Liver (tissue), 9 donors: Measurements from ENCODE around the gene FBXL13. TPM values are rescaled to one million over a fixed set of nuclear protein-coding genes. Genes with fewer than 3 reads are reported as not detected.

Source experiments
- DNase-seq: peaks from one replicate; pipeline ENCODE4 v3.0.0-alpha.2; 2017; ENCODE audit warnings: low spot score
- H3K27ac ChIP-seq, 2 donors: one replicate each; pipeline ENCODE4 v1.7.0; 2013; ENCODE audit warnings: inconsistent platforms in 2 of 2, low read length in 2 of 2, control low read depth in 1 of 2, low read depth in 1 of 2, mild to moderate bottlenecking in 1 of 2
- H3K27me3 ChIP-seq, 4 donors: one replicate each; pipeline versions ENCODE4 v1.6.1 to v1.7.0; 2013; ENCODE audit warnings: low read length in 3 of 4, inconsistent platforms in 1 of 4, mild to moderate bottlenecking in 1 of 4, moderate library complexity in 1 of 4; ENCODE audit not compliant: control insufficient read depth in 4 of 4, insufficient read depth in 4 of 4
- H3K36me3 ChIP-seq, 4 donors: one replicate each; pipeline versions ENCODE4 v1.6.1 to v1.7.0; 2013; ENCODE audit warnings: low read length in 3 of 4, mild to moderate bottlenecking in 3 of 4, low read depth in 1 of 4, moderate library complexity in 1 of 4; ENCODE audit not compliant: control insufficient read depth in 4 of 4, insufficient read depth in 3 of 4
- H3K4me1 ChIP-seq, 4 donors: one replicate each; pipeline versions ENCODE4 v1.6.1 to v1.7.0; 2013; ENCODE audit warnings: low read length in 3 of 4, mild to moderate bottlenecking in 3 of 4, moderate library complexity in 1 of 4; ENCODE audit not compliant: control insufficient read depth in 4 of 4, insufficient read depth in 4 of 4
- H3K4me3 ChIP-seq, 3 donors: one replicate each; pipeline versions ENCODE4 v1.6.1 to v1.7.0; 2013; ENCODE audit warnings: low read length in 3 of 3, control low read depth in 1 of 3, low read depth in 1 of 3, mild to moderate bottlenecking in 1 of 3
- H3K9ac ChIP-seq, 2 donors: one replicate each; pipeline ENCODE4 v1.7.0; 2013; ENCODE audit warnings: low read length in 2 of 2, mild to moderate bottlenecking in 2 of 2, moderate library complexity in 2 of 2, control low read depth in 1 of 2, low read depth in 1 of 2
- H3K9me3 ChIP-seq, 4 donors: one replicate each; pipeline versions ENCODE4 v1.6.1 to v1.7.0; 2013; ENCODE audit warnings: low read length in 3 of 4; ENCODE audit not compliant: control insufficient read depth in 4 of 4
- EGR1 ChIP-seq, 2 donors: IDR thresholded peaks; 2 replicates each; pipeline ENCODE4 v1.6.1; 2016 to 2018; ENCODE audit warnings: antibody characterized with exemption in 2 of 2, low read depth in 2 of 2
- FOXA1 ChIP-seq: IDR thresholded peaks from 2 replicates; pipeline ENCODE4 v1.6.1; 2016; ENCODE audit warnings: antibody characterized with exemption
- FOXA2 ChIP-seq: IDR thresholded peaks from 2 replicates; pipeline ENCODE4 v1.6.1; 2016; ENCODE audit warnings: antibody characterized with exemption
- GABPA ChIP-seq, 2 donors: IDR thresholded peaks in 1 of 2; conservative IDR thresholded peaks in 1 of 2; 2 replicates each; pipeline ENCODE4 v1.6.1; 2016; ENCODE audit warnings: antibody characterized with exemption in 2 of 2, mild to moderate bottlenecking in 1 of 2, moderate library complexity in 1 of 2
- HNF4A ChIP-seq, 2 donors: conservative IDR thresholded peaks; 2 replicates each; pipeline ENCODE4 v1.6.1; 2016; ENCODE audit warnings: antibody characterized with exemption in 2 of 2, mild to moderate bottlenecking in 2 of 2
- HNF4G ChIP-seq: IDR thresholded peaks from 2 replicates; pipeline ENCODE4 v1.6.1; 2016; ENCODE audit warnings: antibody characterized with exemption
- JUND ChIP-seq, 2 donors: IDR thresholded peaks; 2 replicates each; pipeline ENCODE4 v1.6.1; 2016; ENCODE audit warnings: antibody characterized with exemption in 2 of 2
- NR2F2 ChIP-seq: IDR thresholded peaks from 2 replicates; pipeline ENCODE4 v1.6.1; 2016; ENCODE audit warnings: antibody characterized with exemption
- RAD21 ChIP-seq, 2 donors: IDR thresholded peaks; 2 replicates each; pipeline ENCODE4 v1.6.1; 2016; ENCODE audit warnings: antibody characterized with exemption in 2 of 2, mild to moderate bottlenecking in 2 of 2
- RXRA ChIP-seq, 2 donors: IDR thresholded peaks; 2 replicates each; pipeline ENCODE4 v1.6.1; 2017 to 2018; ENCODE audit warnings: antibody characterized with exemption in 2 of 2, mild to moderate bottlenecking in 1 of 2
- SP1 ChIP-seq: IDR thresholded peaks from 2 replicates; pipeline ENCODE4 v1.6.1; 2018; ENCODE audit warnings: antibody characterized with exemption, mild to moderate bottlenecking
- TAF1 ChIP-seq: conservative IDR thresholded peaks from 2 replicates; pipeline ENCODE4 v1.6.1; 2016; ENCODE audit warnings: antibody characterized with exemption, mild to moderate bottlenecking
- YY1 ChIP-seq: IDR thresholded peaks from 2 replicates; pipeline ENCODE4 v1.6.1; 2016; ENCODE audit warnings: antibody characterized with exemption, mild to moderate bottlenecking
- WGBS: extraction: QIAGEN DNeasy Blood & Tissue Kit; methylation state at CpG from one replicate; pipeline ENCODE4 v1.1.7; 2013; 5-methylcytosine and 5-hydroxymethylcytosine counted together
- polyA plus RNA-seq, 2 donors: library from polyadenylated mRNA; stranded (reverse) in 1 of 2; unstranded in 1 of 2; fragments of 200-250 nt in 1 of 2; fragments of >200 nt in 1 of 2; fragmentation: Nextera tagmentation in 1 of 2; extraction: Ambion mirVana in 1 of 2; gene quantifications; one replicate each; pipeline versions ENCODE4 v1.2.1 to v1.2.3, GENCODE V29; 2013 to 2015
- total RNA-seq, 2 donors: library from RNA; depleted of rRNA; stranded (reverse); fragments of >200 nt; gene quantifications; one replicate each; pipeline ENCODE4 v1.2.3, GENCODE V29; 2014
- TF ChIP-seq, protein P1 (sequence below): fragments of 150-350 bp; IDR thresholded peaks from 2 replicates; pipeline ENCODE4 v1.5.1; 2017; ENCODE audit warnings: improper control_type of control experiment, low read depth, low read length; ENCODE audit not compliant: missing input control
- TF ChIP-seq, protein P2 (sequence below): IDR thresholded peaks from 2 replicates; pipeline ENCODE4 v1.6.1; 2016; ENCODE audit warnings: antibody characterized with exemption
- TF ChIP-seq, protein P3 (sequence below): IDR thresholded peaks from 2 replicates; pipeline ENCODE4 v1.6.1; 2016; ENCODE audit warnings: antibody characterized with exemption
- TF ChIP-seq, protein P4 (sequence below): IDR thresholded peaks from 2 replicates; pipeline ENCODE4 v1.6.1; 2016; ENCODE audit warnings: antibody characterized with exemption
- donor health status: healthy.
- donor health status: healthy.
- donor health status: healthy.
- donor health status: healthy.
- donor health status: healthy.

Gene FBXL13
- total and polyA plus RNA-seq, 4 donors, result 0.03 to 0.75 (median 0.70) TPM; not detected in 1

DNA sequence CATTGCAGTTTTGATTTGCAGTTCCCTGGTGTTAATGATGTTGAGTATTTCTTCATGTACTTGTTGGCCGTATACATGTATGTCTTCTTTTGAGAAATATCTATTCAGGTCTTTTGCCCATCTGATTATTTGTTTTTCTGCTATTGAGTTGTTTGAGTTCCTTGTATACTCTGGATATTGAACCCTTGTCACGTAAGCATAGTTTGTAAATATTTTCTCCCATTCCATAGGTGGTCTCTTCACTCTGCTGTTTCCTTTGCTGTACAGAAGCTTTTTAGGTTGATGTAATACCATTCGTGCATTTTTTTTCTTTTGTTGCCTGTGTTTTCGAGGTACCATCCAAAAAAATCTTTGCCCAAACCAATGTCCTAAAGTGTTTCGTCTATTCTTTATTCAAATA is 205.4 kb downstream of the FBXL13 start:
- Histone ChIP-seq H3K4me3 (no peak overlapping the region), H3K9me3 (no peaks in the 10 kb centered on the region), H3K9ac (no peak overlapping the region), H3K36me3 (no peaks in the 10 kb centered on the region), H3K27ac (no peak overlapping the region), H3K27me3 (no peaks in the 10 kb centered on the region), H3K4me1 (no peaks in the 10 kb centered on the region)
- TF ChIP-seq, protein P1, sequence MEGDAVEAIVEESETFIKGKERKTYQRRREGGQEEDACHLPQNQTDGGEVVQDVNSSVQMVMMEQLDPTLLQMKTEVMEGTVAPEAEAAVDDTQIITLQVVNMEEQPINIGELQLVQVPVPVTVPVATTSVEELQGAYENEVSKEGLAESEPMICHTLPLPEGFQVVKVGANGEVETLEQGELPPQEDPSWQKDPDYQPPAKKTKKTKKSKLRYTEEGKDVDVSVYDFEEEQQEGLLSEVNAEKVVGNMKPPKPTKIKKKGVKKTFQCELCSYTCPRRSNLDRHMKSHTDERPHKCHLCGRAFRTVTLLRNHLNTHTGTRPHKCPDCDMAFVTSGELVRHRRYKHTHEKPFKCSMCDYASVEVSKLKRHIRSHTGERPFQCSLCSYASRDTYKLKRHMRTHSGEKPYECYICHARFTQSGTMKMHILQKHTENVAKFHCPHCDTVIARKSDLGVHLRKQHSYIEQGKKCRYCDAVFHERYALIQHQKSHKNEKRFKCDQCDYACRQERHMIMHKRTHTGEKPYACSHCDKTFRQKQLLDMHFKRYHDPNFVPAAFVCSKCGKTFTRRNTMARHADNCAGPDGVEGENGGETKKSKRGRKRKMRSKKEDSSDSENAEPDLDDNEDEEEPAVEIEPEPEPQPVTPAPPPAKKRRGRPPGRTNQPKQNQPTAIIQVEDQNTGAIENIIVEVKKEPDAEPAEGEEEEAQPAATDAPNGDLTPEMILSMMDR, result no peak
- TF ChIP-seq TAF1, result no peak
- TF ChIP-seq RAD21 (IDR thresholded peaks at IDR 0.05), result no peak
- no peak for TF ChIP-seq SP1
- TF ChIP-seq, protein P2, sequence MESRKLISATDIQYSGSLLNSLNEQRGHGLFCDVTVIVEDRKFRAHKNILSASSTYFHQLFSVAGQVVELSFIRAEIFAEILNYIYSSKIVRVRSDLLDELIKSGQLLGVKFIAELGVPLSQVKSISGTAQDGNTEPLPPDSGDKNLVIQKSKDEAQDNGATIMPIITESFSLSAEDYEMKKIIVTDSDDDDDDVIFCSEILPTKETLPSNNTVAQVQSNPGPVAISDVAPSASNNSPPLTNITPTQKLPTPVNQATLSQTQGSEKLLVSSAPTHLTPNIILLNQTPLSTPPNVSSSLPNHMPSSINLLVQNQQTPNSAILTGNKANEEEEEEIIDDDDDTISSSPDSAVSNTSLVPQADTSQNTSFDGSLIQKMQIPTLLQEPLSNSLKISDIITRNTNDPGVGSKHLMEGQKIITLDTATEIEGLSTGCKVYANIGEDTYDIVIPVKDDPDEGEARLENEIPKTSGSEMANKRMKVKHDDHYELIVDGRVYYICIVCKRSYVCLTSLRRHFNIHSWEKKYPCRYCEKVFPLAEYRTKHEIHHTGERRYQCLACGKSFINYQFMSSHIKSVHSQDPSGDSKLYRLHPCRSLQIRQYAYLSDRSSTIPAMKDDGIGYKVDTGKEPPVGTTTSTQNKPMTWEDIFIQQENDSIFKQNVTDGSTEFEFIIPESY, result no peak
- no peak for DNase-seq
- 77% methylated on average over 5 of the region's 5 CpGs for WGBS

DNA sequence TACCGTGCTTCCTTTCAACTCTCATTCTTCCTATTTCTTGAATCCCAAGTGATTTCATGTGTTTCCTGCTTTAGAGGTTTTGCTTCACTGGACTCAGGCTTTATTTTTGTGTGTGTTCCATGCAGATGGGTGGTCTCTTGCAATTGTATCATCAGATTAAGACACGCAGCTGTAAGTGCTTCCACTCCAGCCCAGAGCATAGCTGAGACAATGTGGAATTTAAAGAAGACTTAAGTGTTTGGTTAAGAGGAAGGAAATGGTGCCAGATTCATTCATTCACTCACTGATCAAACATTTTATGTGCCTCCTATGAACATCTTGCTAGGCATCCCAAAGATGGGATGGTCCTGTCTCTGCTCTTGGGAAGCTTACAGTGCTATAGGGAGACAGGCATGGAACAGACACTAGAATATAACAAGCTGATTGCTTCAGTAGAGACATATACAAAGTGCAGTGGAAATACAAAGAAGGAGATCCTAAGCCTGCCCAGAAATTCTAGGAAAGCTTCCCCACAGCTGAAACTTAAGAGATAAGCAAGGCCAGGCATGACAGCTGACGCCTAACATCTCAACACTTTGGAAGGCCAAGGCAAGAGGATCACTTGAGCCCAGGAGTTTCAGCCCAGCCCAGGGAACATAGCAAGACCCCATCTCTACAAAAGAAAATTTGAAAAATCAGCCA is 207.9 kb downstream of the FBXL13 start:
- no peaks in the 10 kb centered on the region for H3K9me3 ChIP-seq
- H3K27ac ChIP-seq, result no peak overlapping the region
- no peaks in the 10 kb centered on the region for H3K36me3 ChIP-seq
- no peaks in the 10 kb centered on the region for H3K27me3 ChIP-seq
- WGBS, result 90% methylated on average over 3 of the region's 3 CpGs
- no peak overlapping the region for H3K9ac ChIP-seq
- H3K4me1 ChIP-seq, result no peaks in the 10 kb centered on the region
- no peak for DNase-seq
- H3K4me3 ChIP-seq, result no peak overlapping the region
- TF ChIP-seq SP1 (no peak), EGR1 (IDR thresholded peaks at IDR 0.05; ENCODE audit: low read depth in 2 of 2) (no peak), HNF4A (conservative IDR thresholded peaks at IDR 0.05) (no peak), RAD21 (IDR thresholded peaks at IDR 0.05) (no peak), YY1 (no peak), GABPA (IDR thresholded peaks at IDR 0.05 in 1 of 2, conservative IDR thresholded peaks at IDR 0.05 in 1 of 2) (no peak), JUND (IDR thresholded peaks at IDR 0.05) (no peak), FOXA1 (no peak), FOXA2 (no peak), HNF4G (no peak), RXRA (IDR thresholded peaks at IDR 0.05) (no peak), NR2F2 (no peak)
- TF ChIP-seq, protein P1, result no peak
- TF ChIP-seq, protein P3, sequence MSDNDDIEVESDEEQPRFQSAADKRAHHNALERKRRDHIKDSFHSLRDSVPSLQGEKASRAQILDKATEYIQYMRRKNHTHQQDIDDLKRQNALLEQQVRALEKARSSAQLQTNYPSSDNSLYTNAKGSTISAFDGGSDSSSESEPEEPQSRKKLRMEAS, result no peak
- TF ChIP-seq, protein P4, sequence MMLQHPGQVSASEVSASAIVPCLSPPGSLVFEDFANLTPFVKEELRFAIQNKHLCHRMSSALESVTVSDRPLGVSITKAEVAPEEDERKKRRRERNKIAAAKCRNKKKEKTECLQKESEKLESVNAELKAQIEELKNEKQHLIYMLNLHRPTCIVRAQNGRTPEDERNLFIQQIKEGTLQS, result no peak
